Liver (tissue), 9 donors: Measurements from ENCODE around the gene UBE3B. TPM values are rescaled to one million over a fixed set of nuclear protein-coding genes. Genes with fewer than 3 reads are reported as not detected.

ENCODE experiments used
- DNase-seq: peaks from one replicate; pipeline ENCODE4 v3.0.0-alpha.2; 2017; ENCODE audit warnings: low spot score
- H3K27ac ChIP-seq, 2 donors: one replicate each; pipeline ENCODE4 v1.7.0; 2013; ENCODE audit warnings: inconsistent platforms in 2 of 2, low read length in 2 of 2, control low read depth in 1 of 2, low read depth in 1 of 2, mild to moderate bottlenecking in 1 of 2
- H3K27me3 ChIP-seq, 4 donors: one replicate each; pipeline versions ENCODE4 v1.6.1 to v1.7.0; 2013; ENCODE audit warnings: low read length in 3 of 4, inconsistent platforms in 1 of 4, mild to moderate bottlenecking in 1 of 4, moderate library complexity in 1 of 4; ENCODE audit not compliant: control insufficient read depth in 4 of 4, insufficient read depth in 4 of 4
- H3K36me3 ChIP-seq, 4 donors: one replicate each; pipeline versions ENCODE4 v1.6.1 to v1.7.0; 2013; ENCODE audit warnings: low read length in 3 of 4, mild to moderate bottlenecking in 3 of 4, low read depth in 1 of 4, moderate library complexity in 1 of 4; ENCODE audit not compliant: control insufficient read depth in 4 of 4, insufficient read depth in 3 of 4
- H3K4me1 ChIP-seq, 4 donors: one replicate each; pipeline versions ENCODE4 v1.6.1 to v1.7.0; 2013; ENCODE audit warnings: low read length in 3 of 4, mild to moderate bottlenecking in 3 of 4, moderate library complexity in 1 of 4; ENCODE audit not compliant: control insufficient read depth in 4 of 4, insufficient read depth in 4 of 4
- H3K4me3 ChIP-seq, 3 donors: one replicate each; pipeline versions ENCODE4 v1.6.1 to v1.7.0; 2013; ENCODE audit warnings: low read length in 3 of 3, control low read depth in 1 of 3, low read depth in 1 of 3, mild to moderate bottlenecking in 1 of 3
- H3K9ac ChIP-seq, 2 donors: one replicate each; pipeline ENCODE4 v1.7.0; 2013; ENCODE audit warnings: low read length in 2 of 2, mild to moderate bottlenecking in 2 of 2, moderate library complexity in 2 of 2, control low read depth in 1 of 2, low read depth in 1 of 2
- H3K9me3 ChIP-seq, 4 donors: one replicate each; pipeline versions ENCODE4 v1.6.1 to v1.7.0; 2013; ENCODE audit warnings: low read length in 3 of 4; ENCODE audit not compliant: control insufficient read depth in 4 of 4
- ATF3 ChIP-seq: IDR thresholded peaks from 2 replicates; pipeline ENCODE4 v1.6.1; 2016; ENCODE audit warnings: antibody characterized with exemption
- CTCF ChIP-seq: fragments of 150-350 bp; IDR thresholded peaks from 2 replicates; pipeline ENCODE4 v1.5.1; 2017; ENCODE audit warnings: improper control_type of control experiment, low read depth, low read length; ENCODE audit not compliant: missing input control
- EGR1 ChIP-seq, 2 donors: IDR thresholded peaks; 2 replicates each; pipeline ENCODE4 v1.6.1; 2016 to 2018; ENCODE audit warnings: antibody characterized with exemption in 2 of 2, low read depth in 2 of 2
- FOXA1 ChIP-seq: IDR thresholded peaks from 2 replicates; pipeline ENCODE4 v1.6.1; 2016; ENCODE audit warnings: antibody characterized with exemption
- GABPA ChIP-seq, 2 donors: IDR thresholded peaks in 1 of 2; conservative IDR thresholded peaks in 1 of 2; 2 replicates each; pipeline ENCODE4 v1.6.1; 2016; ENCODE audit warnings: antibody characterized with exemption in 2 of 2, mild to moderate bottlenecking in 1 of 2, moderate library complexity in 1 of 2
- HNF4A ChIP-seq, 2 donors: conservative IDR thresholded peaks; 2 replicates each; pipeline ENCODE4 v1.6.1; 2016; ENCODE audit warnings: antibody characterized with exemption in 2 of 2, mild to moderate bottlenecking in 2 of 2
- MAX ChIP-seq: IDR thresholded peaks from 2 replicates; pipeline ENCODE4 v1.6.1; 2016; ENCODE audit warnings: antibody characterized with exemption
- RAD21 ChIP-seq, 2 donors: IDR thresholded peaks; 2 replicates each; pipeline ENCODE4 v1.6.1; 2016; ENCODE audit warnings: antibody characterized with exemption in 2 of 2, mild to moderate bottlenecking in 2 of 2
- REST ChIP-seq: IDR thresholded peaks from 2 replicates; pipeline ENCODE4 v1.6.1; 2016; ENCODE audit warnings: antibody characterized with exemption, mild to moderate bottlenecking
- SP1 ChIP-seq: IDR thresholded peaks from 2 replicates; pipeline ENCODE4 v1.6.1; 2018; ENCODE audit warnings: antibody characterized with exemption, mild to moderate bottlenecking
- TAF1 ChIP-seq: conservative IDR thresholded peaks from 2 replicates; pipeline ENCODE4 v1.6.1; 2016; ENCODE audit warnings: antibody characterized with exemption, mild to moderate bottlenecking
- YY1 ChIP-seq: IDR thresholded peaks from 2 replicates; pipeline ENCODE4 v1.6.1; 2016; ENCODE audit warnings: antibody characterized with exemption, mild to moderate bottlenecking
- ZBTB33 ChIP-seq: IDR thresholded peaks from 2 replicates; pipeline ENCODE4 v1.6.1; 2016; ENCODE audit warnings: antibody characterized with exemption
- WGBS: extraction: QIAGEN DNeasy Blood & Tissue Kit; methylation state at CpG from one replicate; pipeline ENCODE4 v1.1.7; 2013; 5-methylcytosine and 5-hydroxymethylcytosine counted together
- polyA plus RNA-seq, 2 donors: library from polyadenylated mRNA; stranded (reverse) in 1 of 2; unstranded in 1 of 2; fragments of 200-250 nt in 1 of 2; fragments of >200 nt in 1 of 2; fragmentation: Nextera tagmentation in 1 of 2; extraction: Ambion mirVana in 1 of 2; gene quantifications; one replicate each; pipeline versions ENCODE4 v1.2.1 to v1.2.3, GENCODE V29; 2013 to 2015
- total RNA-seq, 2 donors: library from RNA; depleted of rRNA; stranded (reverse); fragments of >200 nt; gene quantifications; one replicate each; pipeline ENCODE4 v1.2.3, GENCODE V29; 2014
- donor health status: healthy.
- donor health status: healthy.
- donor health status: healthy.
- donor health status: healthy.
- donor health status: healthy.

Gene UBE3B
- total and polyA plus RNA-seq, 4 donors, result 9.3 to 43.4 (median 24.1) TPM

GRCh38 chr12:109496306-109496705, 18.9 kb downstream of the UBE3B start:
- Histone ChIP-seq H3K36me3 (peaks cover 16 to 77% (median 57%) of the 10 kb centered on the region in 4 donors), H3K9ac (no peak overlapping the region), H3K27ac (no peak overlapping the region), H3K27me3 (no peaks in the 10 kb centered on the region), H3K4me3 (no peak overlapping the region), H3K4me1 (no peaks in the 10 kb centered on the region), H3K9me3 (no peaks in the 10 kb centered on the region)
- no peak for DNase-seq
- no peak for TF ChIP-seq MAX
- no peak for TF ChIP-seq EGR1 (IDR thresholded peaks at IDR 0.05; ENCODE audit: low read depth in 2 of 2)
- TF ChIP-seq CTCF, result no peak
- TF ChIP-seq ATF3, result no peak
- no peak for TF ChIP-seq REST
- TF ChIP-seq ZBTB33, result no peak
- TF ChIP-seq FOXA1, result no peak
- TF ChIP-seq YY1, result no peak
- TF ChIP-seq RAD21 (IDR thresholded peaks at IDR 0.05), result no peak
- no peak for TF ChIP-seq GABPA (IDR thresholded peaks at IDR 0.05 in 1 of 2, conservative IDR thresholded peaks at IDR 0.05 in 1 of 2)
- no peak for TF ChIP-seq TAF1

GRCh38 chr12:109497675-109498074, 20.2 kb downstream of the UBE3B start:
- Histone ChIP-seq H3K36me3 (peaks cover 19 to 79% (median 65%) of the 10 kb centered on the region in 4 donors), H3K4me1 (no peaks in the 10 kb centered on the region), H3K27me3 (no peaks in the 10 kb centered on the region), H3K9ac (no peak overlapping the region), H3K27ac (no peak overlapping the region), H3K9me3 (no peaks in the 10 kb centered on the region), H3K4me3 (no peak overlapping the region)
- no peak for TF ChIP-seq ZBTB33
- no peak for TF ChIP-seq SP1
- no peak for TF ChIP-seq YY1
- TF ChIP-seq FOXA1, result no peak
- TF ChIP-seq CTCF, result no peak
- no peak for TF ChIP-seq HNF4A (conservative IDR thresholded peaks at IDR 0.05)
- WGBS, result 95% methylated on average over 7 of the region's 7 CpGs
- DNase-seq, result no peak
